ENCODE results near the gene TNPO3.

GRCh38 chr7:129013048-129013724 lies 41.7 kb downstream of the TNPO3 start:
- no peak for TF ChIP-seq MXI1 (IDR thresholded peaks at IDR 0.05; ENCODE audit: low read depth, low read length)
- no peak for TF ChIP-seq POLR2A (IDR thresholded peaks at IDR 0.05; ENCODE audit: low read depth, low read length)
- TF ChIP-seq IRF3 (IDR thresholded peaks at IDR 0.05), result no peak
- no peak for TF ChIP-seq ATF7 (IDR thresholded peaks at IDR 0.05; ENCODE audit: low read depth)
- no peak for TF ChIP-seq EZH2 (IDR thresholded peaks at IDR 0.05; ENCODE audit: borderline replicate concordance, control insufficient read depth, low read depth, low read length)
- no peak for TF ChIP-seq SIN3A (IDR thresholded peaks at IDR 0.05; ENCODE audit: low read depth, low read length)
